Caki2 (cell line): ENCODE results near the gene SLC44A2. TPM values are rescaled to one million over a fixed set of nuclear protein-coding genes. Genes with fewer than 3 reads are reported as not detected.

Source experiments
- DNase-seq: peaks from one replicate; pipeline ENCODE4 v3.0.0-alpha.2; 2015; ENCODE audit warnings: low read depth
- in situ Hi-C: cut with HindIII; loops from 2 replicates; pipeline ENCODE4 v1.10.0; 2016; ENCODE audit warnings: low sequenced_read_pairs, low pct_unique_long_range_greater_than_20kb, mixed read lengths
- total RNA-seq: library from RNA; depleted of rRNA; stranded (reverse); fragments of >200 nt; shearing (Covaris generic); gene quantifications from 2 replicates; pipeline ENCODE4 v1.2.3, GENCODE V29; 2014; ENCODE audit warnings: low replicate concordance; rRNA removed

Gene SLC44A2
- 7.1 and 13.1 TPM in 2 replicates for total RNA-seq

DNA sequence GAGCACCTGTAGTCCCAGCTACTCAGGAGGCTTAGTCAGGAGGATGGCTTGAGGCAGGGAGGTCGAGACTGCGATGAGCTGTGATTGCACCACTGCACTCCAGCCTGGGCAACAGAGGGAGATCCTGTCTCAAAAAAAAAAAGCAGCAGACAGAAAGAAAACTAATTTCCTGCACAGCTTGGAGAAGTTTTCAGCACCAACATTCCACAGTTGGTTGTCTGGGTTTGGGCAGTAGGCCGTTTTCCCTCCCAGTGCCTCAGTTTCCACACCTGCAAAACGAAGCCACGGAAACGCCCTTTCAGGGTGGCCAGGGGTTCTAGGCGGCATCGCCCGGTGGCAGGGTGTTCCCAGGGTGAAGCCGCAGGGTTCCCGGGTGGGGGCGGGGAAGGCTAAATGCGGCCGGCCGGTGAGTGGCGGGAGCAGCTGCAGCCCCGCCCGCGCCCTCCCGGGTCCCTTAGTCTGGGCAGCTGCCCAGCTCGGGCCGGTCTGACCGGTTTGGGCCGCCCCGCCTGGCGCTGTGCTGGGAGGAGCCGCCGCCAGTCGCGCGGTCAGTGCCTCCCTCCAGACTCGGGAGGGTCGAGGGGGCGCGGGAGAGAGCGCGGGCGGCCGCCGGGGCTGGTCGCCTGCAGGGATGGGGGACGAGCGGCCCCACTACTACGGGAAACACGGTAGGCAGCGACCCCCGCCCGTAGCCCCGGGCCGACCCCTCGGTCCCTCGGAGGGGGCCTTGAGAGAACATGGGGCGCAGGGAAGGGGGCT, at the start of gene SLC44A2:
TSS of gene SLC44A2 (plus strand) at position 551 of the 759 bp plus-strand sequence. CDS start at position 632, 81 bp downstream.
- DNase-seq = peak; percentile 21
- in situ Hi-C loops = no loop called here

- no peak for DNase-seq
- in situ Hi-C loops = no loop called here
Observed at GRCh38 chr19:10577951-10578350, 47.4 kb upstream of the SLC44A2 start.

- peak; percentile 50 for DNase-seq
- in situ Hi-C loops = no loop called here
Observed at GRCh38 chr19:10580979-10581631, 44.2 kb upstream of the SLC44A2 start.

DNA sequence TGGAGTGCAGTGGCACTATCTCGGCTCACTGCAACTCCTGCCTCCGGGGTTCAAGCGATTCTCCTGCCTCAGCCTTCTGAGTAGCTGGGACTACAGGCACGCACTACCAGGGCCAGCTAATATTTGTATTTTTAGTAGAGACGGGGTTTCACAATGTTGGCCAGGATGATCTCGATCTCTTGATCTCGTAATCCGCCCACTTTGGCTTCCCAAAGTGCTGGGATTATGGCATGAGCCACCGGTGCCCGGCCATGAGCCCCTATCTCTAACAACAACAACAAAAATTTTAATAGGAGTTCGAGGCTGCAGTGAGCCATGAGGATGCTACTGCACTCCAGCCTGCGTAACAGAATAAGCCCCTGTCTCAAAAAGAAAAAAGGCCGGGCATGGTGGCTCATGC, 43.3 kb upstream of the SLC44A2 start:
- in situ Hi-C loops = no loop called here

GRCh38 chr19:10583036-10583776, 42.1 kb upstream of the SLC44A2 start:
- DNase-seq = no peak
- in situ Hi-C loops = no loop called here

More for the DNA sequence above, 43.3 kb upstream of the SLC44A2 start:
- no peak for DNase-seq

- in situ Hi-C loops = no loop called here
- no peak for DNase-seq
Observed at GRCh38 chr19:10586396-10586795, 39.0 kb upstream of the SLC44A2 start.

DNA sequence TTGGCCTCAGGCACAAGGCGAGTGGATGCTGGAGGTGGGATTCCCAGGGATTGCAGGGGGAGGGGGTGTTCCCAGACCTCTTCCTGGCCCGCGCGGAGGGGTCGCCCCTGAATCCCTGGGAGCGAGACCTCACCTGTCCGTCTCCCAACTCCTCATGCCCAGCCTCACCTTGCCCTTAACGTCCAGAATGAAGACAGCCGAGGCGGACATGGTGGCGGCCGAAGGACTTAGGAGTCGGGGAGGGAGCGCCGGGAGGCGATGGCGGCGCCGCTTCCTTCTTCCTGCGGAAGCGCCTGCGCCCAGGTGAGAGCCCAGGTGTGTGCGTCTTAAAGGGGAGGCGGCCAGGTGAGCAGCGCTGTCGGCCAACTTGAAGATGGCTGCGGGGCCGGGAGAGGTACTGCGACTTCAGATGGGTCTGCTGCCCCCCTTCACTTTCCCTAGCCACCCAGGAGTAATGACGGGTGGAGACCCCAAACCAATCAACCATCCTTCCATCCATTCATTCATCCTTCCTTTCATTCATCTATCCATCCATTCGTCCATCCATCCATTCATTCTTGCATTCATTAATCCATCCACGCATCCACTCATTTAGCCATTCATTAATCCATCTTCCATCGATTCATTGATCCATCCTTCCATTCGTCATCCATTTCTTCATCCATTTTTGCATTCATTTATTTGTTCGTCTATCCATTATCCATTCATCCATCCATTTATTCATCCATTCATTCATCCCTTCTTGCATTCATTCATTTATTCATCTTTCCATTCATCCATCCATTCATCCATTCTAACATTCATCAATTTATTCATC, 38.1 kb upstream of the SLC44A2 start, which contains the start of gene AP1M2:
TSS of gene AP1M2 (minus strand) at position 291 of the 817 bp plus-strand sequence. CDS start at position 210, 81 bp downstream.
- in situ Hi-C loops = no loop called here
- DNase-seq = no peak

DNA sequence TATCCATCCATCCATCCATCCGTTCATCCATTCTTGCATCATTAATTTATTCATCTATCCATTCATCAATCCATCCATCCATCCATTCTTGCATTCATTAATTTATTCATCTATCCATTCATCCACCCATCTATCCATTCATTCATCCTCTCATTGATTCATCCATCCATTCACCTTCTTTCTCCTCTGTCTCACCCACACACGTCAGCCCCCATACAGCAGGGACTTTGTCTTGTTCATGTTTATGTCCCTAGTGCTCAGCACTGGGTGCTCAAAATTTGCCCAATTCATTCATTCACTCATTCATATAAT, 37.6 kb upstream of the SLC44A2 start:
- in situ Hi-C loops = no loop called here

DNA sequence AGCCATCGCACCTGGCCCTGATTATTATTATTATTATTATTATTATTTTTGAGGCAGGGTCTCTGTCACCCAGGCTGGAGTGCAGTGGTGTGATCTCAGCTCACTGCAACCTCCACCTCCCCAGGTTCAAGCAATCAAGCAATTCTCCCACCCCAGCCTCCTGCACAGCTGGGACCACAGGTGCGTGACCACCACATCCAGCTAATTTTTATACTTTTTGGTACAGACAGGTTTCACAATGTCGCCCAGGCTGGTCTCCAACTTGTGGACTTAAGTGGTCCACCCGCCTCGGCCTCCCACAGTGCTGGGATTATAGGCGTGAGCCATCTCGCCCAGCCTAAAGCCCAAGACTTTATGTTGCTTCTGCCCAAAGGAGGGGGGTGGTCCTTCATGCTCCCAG, 32.2 kb upstream of the SLC44A2 start:
- in situ Hi-C loops = no loop called here
- DNase-seq = no peak

More for the DNA sequence above, 37.6 kb upstream of the SLC44A2 start:
- no peak for DNase-seq

GRCh38 chr19:10593820-10594637, 31.3 kb upstream of the SLC44A2 start:
- in situ Hi-C loops = no loop called here
- DNase-seq = no peak

- in situ Hi-C loops = no loop called here
- DNase-seq = no peak
Observed at GRCh38 chr19:10600149-10600548, 25.2 kb upstream of the SLC44A2 start.

DNA sequence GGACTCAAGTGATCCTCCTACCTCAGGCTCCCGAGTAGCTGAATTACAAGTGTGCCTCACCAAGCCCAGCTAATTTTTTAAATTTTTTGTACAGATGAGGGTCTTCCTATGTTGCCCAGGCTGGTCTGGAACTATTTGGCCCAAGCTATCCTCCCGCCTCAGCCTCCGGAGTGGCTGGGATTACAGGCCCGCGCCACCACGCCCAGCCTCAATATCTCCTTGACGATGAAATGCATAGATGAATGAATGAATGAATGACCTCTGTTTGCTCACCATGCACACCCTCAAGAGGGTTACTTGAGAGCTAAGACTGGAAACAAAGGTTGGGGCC, 23.4 kb upstream of the SLC44A2 start:
- no peak for DNase-seq
- in situ Hi-C loops = no loop called here

GRCh38 chr19:10602330-10603083, 22.8 kb upstream of the SLC44A2 start:
- in situ Hi-C loops = no loop called here
- no peak for DNase-seq

GRCh38 chr19:10603084-10603872, 22.1 kb upstream of the SLC44A2 start:
- in situ Hi-C loops = no loop called here
- DNase-seq = no peak

DNA sequence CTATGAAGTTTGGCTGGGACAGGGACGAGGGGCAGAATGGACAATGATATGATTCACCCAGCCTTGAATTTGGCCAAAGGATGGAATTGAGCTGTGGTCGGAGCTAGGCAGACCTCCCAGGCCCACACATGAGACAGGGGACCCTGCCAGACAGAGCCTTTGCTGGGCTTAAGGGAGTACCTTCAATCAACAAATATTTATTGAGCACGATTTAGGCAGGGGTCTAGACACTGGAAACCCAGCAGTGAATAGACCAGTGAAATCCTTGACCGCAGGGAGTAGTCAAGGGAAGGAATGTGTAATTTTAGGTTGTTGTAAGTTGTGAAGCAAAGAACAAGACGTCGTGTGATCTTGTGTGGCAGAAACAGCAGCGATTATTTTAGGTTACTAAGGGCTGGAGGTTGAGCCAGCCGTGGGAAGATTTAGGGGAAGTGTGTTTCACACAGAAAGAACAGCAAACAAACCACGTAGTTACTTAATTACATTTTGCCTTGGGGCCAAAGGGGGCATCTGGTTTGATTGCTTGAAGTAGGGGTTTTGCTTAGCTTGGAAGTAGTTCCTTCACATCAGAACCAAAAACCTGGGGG, 21.4 kb upstream of the SLC44A2 start:
- in situ Hi-C loops = no loop called here
- DNase-seq = no peak

DNA sequence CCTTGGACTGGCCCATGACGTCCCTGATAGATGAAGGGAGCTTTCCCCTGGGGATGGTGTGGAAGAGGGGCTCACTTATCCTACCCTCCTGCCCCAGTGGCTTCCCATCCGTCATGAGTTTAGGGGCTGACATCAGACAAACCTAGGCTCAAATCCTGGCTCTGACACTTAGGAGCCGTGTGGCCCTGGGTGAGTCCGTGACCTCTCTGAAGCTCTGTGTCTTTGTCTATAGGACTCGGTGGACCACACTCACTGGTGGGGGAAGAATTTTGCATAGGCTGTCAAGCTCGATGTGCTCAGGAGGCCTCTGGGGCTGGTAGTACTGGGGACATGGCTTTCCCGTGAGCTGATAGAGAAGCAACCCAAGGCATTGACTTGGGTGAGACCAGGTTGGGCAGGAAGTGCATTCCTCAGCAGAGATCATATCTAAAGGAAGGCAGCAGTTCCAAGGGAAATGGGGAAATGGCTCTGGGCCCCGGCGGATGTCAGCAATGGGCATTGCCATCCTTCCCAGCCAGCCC, 20.8 kb upstream of the SLC44A2 start:
- in situ Hi-C loops = no loop called here
- DNase-seq = no peak
